DMS53 treated with DMSO at 0.1 percent for 48 hours (cell line): ENCODE data around the gene ADAP1.
"Not testable (repeated sequence)": the region's sequence is repeated elsewhere in the genome, so short reads cannot be mapped to it uniquely, and the experiment has no call there.

Source experiments
- DNase-seq: peaks from one replicate; lab custom pipeline; 2025; ENCODE audit not compliant: unreplicated experiment; lab: John Stamatoyannopoulos, UW

ADAP1 gene

GRCh38 chr7:940599-941408 is 13.7 kb downstream of the ADAP1 start:
- no peak for DNase-seq

GRCh38 chr7:939843-940242 is 14.6 kb downstream of the ADAP1 start:
- no peak for DNase-seq

GRCh38 chr7:938546-939185 is 15.8 kb downstream of the ADAP1 start:
- DNase-seq = no peak

GRCh38 chr7:937856-938484 is 16.5 kb downstream of the ADAP1 start:
- no peak for DNase-seq

GRCh38 chr7:936386-937054 is 18.0 kb downstream of the ADAP1 start:
- no peak for DNase-seq

- no peak for DNase-seq
Observed at GRCh38 chr7:935874-936385, 18.6 kb downstream of the ADAP1 start.

GRCh38 chr7:935164-935873 is 19.2 kb downstream of the ADAP1 start:
- DNase-seq = no peak

- DNase-seq = no peak
Observed at GRCh38 chr7:934469-935163, 19.9 kb downstream of the ADAP1 start.

- no peak for DNase-seq
Observed at GRCh38 chr7:932651-932975, 21.9 kb downstream of the ADAP1 start.

GRCh38 chr7:931871-932650 is 22.4 kb downstream of the ADAP1 start:
- DNase-seq = no peak

GRCh38 chr7:930975-931758 is 23.3 kb downstream of the ADAP1 start:
- DNase-seq = no peak

- no peak for DNase-seq
Observed at GRCh38 chr7:929311-929711, 25.2 kb downstream of the ADAP1 start.

- no peak for DNase-seq
Observed at GRCh38 chr7:927031-927671, 27.3 kb downstream of the ADAP1 start.

GRCh38 chr7:926061-927030 is 28.1 kb downstream of the ADAP1 start:
- no peak for DNase-seq

GRCh38 chr7:925601-926000 is 28.9 kb downstream of the ADAP1 start:
- no peak for DNase-seq

- DNase-seq = no peak
Observed at GRCh38 chr7:924541-925231, 29.8 kb downstream of the ADAP1 start.

GRCh38 chr7:924042-924441 is 30.4 kb downstream of the ADAP1 start:
- DNase-seq = not testable (repeated sequence)
